Motor neuron (in vitro differentiated cells): ENCODE measurements around the gene ZNF423. TPM values are rescaled to one million over a fixed set of nuclear protein-coding genes. Genes with fewer than 3 reads are reported as not detected.
A peak's percentile ranks its signal among the peaks of the same experiment; 100 is the strongest.

Source experiments
- ATAC-seq, 8 experiments: fragments of 200-7000 bp; cut with Tn5 transposase; replicated peaks in 6 of 8; 2 replicates each; pipeline ENCODE4 v1.8.0; 2021; ENCODE audit warnings: mild to moderate bottlenecking in 8 of 8, moderate library complexity in 8 of 8
- H3K27ac ChIP-seq, 2 donors: fragments of 250-450 bp; sonication (Bioruptor Pico); 2 replicates each; pipeline ENCODE4 v1.9.0; 2021; ENCODE audit warnings: antibody characterized with exemption in 2 of 2, mild to moderate bottlenecking in 2 of 2, moderate library complexity in 1 of 2
- H3K4me1 ChIP-seq, 2 donors: fragments of 250-450 bp; sonication (Bioruptor Pico); replicated peaks in 1 of 2; 2 replicates each; pipeline ENCODE4 v1.6.1; 2021; ENCODE audit warnings: antibody characterized with exemption in 2 of 2, mild to moderate bottlenecking in 2 of 2, moderate library complexity in 1 of 2
- H3K4me3 ChIP-seq, 5 donors: fragments of 250-450 bp; sonication (Bioruptor Pico); 2 replicates each; pipeline ENCODE4 v1.9.0; 2021; ENCODE audit warnings: antibody characterized with exemption in 5 of 5, mild to moderate bottlenecking in 5 of 5, moderate library complexity in 4 of 5
- WGBS, 10 experiments: fragments of 450-650 bp; shearing (Covaris generic); methylation state at CpG; one replicate each; pipeline ENCODE4 v1.0.0; 2022; 5-methylcytosine and 5-hydroxymethylcytosine counted together
- in situ Hi-C, 9 experiments: fragments of 400-800 bp; cut with MboI; loops; one replicate each; pipeline ENCODE4 v1.15.0; 2021; ENCODE audit warnings: low sequenced_read_pairs in 9 of 9, low pct_unique_long_range_greater_than_20kb in 2 of 9; ENCODE audit not compliant: unreplicated experiment in 9 of 9
- total RNA-seq, 8 experiments: library from RNA; unstranded; fragments of 300-600 nt; gene quantifications; 2 replicates each; pipeline versions ENCODE4 v1.2.3 to v1.2.4, GENCODE V29; 2022

ZNF423 gene
- total RNA-seq, 8 experiments from 2014 or later = 1.1 to 31.2 (median 19.0) TPM

GRCh38 chr16:49631187-49632041 lies 224.5 kb downstream of the ZNF423 start:
- no peak overlapping the region for H3K27ac ChIP-seq

GRCh38 chr16:49630783-49631182 lies 225.1 kb downstream of the ZNF423 start:
- in situ Hi-C loops = no loop called here
- 100% methylated on average over 1 to 3 of the region's 4 CpGs; no CpG with 5 or more reads in 6 of the 10 experiments for WGBS, 10 experiments
- H3K27ac ChIP-seq = no peak overlapping the region
- peaks cover 5 to 18% of the 10 kb centered on the region in 2 donors for H3K4me1 ChIP-seq
- no peak for ATAC-seq
- H3K4me3 ChIP-seq = no peak overlapping the region

More at GRCh38 chr16:49631187-49632041, 224.5 kb downstream of the ZNF423 start:
- WGBS, 10 experiments = 0 to 100% (median 53%) methylated on average over 1 to 3 of the region's 5 CpGs; no CpG with 5 or more reads in 4 of the 10 experiments
- no peak overlapping the region for H3K4me3 ChIP-seq
- in situ Hi-C loops = no loop called here
- peak in 7 of 8 experiments; percentile 36 to 98 (median 74) for ATAC-seq
- H3K4me1 ChIP-seq = peaks cover 5 to 18% of the 10 kb centered on the region in 2 donors

DNA sequence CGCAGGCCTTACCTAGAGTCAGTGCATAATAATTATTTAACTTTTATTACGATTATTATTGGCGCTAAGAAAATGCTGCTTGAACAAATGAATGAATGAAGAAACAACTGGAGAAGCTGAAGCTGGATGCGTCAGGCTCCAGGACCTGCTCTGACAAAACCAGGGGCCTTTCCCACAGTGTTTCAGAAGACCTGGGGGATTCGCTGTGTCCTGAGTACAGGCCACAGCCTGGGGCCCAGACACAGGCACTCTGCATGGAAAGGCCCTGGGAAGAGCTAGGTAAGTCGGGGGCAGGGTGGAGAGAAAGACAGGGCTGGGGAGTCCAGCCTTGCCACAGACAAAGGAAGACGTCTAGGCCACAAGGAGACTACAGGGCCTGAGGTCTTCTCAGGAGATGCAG lies 226.1 kb downstream of the ZNF423 start:
- H3K4me1 ChIP-seq = peaks cover 5 to 18% of the 10 kb centered on the region in 2 donors
- ATAC-seq = no peak
- H3K4me3 ChIP-seq = no peak overlapping the region
- 80 to 100% (median 95%) methylated on average over 1 to 4 of the region's 7 CpGs; no CpG with 5 or more reads in 3 of the 10 experiments for WGBS, 10 experiments
- H3K27ac ChIP-seq = no peak overlapping the region
- in situ Hi-C loops = no loop called here

DNA sequence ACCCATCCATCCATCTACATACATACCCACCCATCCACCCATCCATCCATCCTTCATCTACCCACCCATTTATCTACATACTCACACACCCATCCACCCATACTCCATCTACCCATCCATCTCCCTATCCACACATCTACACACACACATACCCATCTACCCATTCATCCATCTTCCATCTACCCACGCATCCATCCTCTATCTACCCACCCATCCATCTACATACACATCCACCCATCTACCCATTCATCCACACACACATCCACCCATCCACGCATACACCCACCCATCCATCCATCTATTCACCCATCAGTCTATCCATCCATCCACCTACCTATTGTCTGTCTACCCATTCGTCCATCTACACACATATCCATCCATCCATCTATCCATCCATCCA lies 227.8 kb downstream of the ZNF423 start:
- H3K4me3 ChIP-seq = no peak overlapping the region
- in situ Hi-C loops = no loop called here
- H3K4me1 ChIP-seq = peaks cover 2 to 13% of the 10 kb centered on the region in 2 donors
- no peak for ATAC-seq
- no peak overlapping the region for H3K27ac ChIP-seq
- WGBS, 10 experiments = 0 to 100% (median 79%) methylated on average over 1 to 3 of the region's 3 CpGs

DNA sequence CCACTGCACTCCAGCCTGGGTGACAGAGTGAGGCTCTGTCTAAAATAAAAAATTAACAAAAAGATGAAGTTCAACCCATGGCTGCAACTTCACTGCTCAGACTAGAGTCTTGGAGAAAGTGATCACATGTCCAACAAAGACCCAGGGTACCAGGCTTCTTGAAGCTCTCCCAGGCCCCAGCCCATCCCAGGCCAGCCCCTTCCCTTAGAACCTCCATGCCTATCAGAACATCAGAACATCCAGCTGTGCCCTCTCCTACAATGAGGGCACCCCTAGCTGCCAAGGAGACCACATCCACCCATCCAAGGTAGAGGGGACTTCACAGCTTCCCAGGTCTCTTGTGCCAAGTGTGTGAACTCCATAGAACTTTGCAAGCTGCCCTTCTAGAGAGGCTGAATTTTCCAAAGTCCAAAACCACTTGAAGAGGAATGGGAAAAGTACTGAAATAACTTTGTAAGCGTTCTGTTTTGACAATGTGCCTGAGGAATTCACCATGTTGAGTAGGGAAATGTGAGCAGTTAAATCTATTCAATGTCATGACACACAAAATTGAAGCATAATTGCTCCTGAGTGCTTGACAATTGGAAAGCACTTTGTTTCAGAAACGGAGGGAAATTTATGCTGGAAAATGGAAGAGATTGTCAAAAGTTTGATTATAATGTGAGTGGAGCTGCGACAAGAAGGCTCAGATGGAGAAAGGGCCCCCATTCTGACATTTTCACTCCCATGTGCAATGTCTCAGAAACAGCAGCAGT lies 230.4 kb downstream of the ZNF423 start:
- in situ Hi-C loops = no loop called here
- whole genome bisulfite sequencing, 10 experiments = 0 to 100% (median 44%) methylated on average over 1 to 3 of the region's 3 CpGs; no CpG with 5 or more reads in 1 of the 10 experiments
- H3K4me3 ChIP-seq = no peak overlapping the region
- H3K4me1 ChIP-seq = peaks cover 14 to 16% of the 10 kb centered on the region in 2 donors
- ATAC-seq = no peak
- no peak overlapping the region for H3K27ac ChIP-seq

GRCh38 chr16:49623501-49624266 lies 232.2 kb downstream of the ZNF423 start:
- no peak overlapping the region for H3K27ac ChIP-seq
- in situ Hi-C loops = loop anchor here in 1 of 9 experiments (25.0 kb wide), 1 partner anchor 89 kb away; no protein-coding TSS in a partner anchor

GRCh38 chr16:49622421-49623402 lies 233.2 kb downstream of the ZNF423 start:
- Histone ChIP-seq H3K4me3 (no peak overlapping the region), H3K4me1 (peaks cover 26 to 28% of the 10 kb centered on the region in 2 donors), H3K27ac (no peak overlapping the region)
- 88 to 100% (median 100%) methylated on average over 1 to 3 of the region's 17 CpGs; no CpG with 5 or more reads in 6 of the 10 experiments for WGBS, 10 experiments
- in situ Hi-C loops = loop anchor here in 1 of 9 experiments (25.0 kb wide), 1 partner anchor 90 kb away; no protein-coding TSS in a partner anchor
- ATAC-seq = no peak

More at GRCh38 chr16:49623501-49624266, 232.2 kb downstream of the ZNF423 start:
- no peak for ATAC-seq
- WGBS, 10 experiments = 20 to 100% (median 90%) methylated on average over 1 to 5 of the region's 8 CpGs; no CpG with 5 or more reads in 2 of the 10 experiments
- Histone ChIP-seq H3K4me1 (peaks cover 26 to 28% of the 10 kb centered on the region in 2 donors), H3K4me3 (no peak overlapping the region)

DNA sequence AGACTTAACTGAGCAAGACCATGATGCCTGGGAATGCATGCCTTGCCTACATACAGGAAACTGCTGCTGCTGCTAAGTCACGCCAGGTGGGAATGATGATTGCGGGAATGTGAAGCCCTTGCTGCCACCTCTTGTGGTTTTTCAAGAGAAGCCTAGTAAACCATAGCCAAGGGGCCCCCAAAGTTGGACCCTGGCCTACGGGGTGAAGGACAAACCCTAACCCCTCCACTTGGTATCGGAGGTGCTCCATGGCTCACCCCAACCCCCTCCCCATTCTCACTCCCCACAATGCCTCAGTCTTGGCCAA lies 233.9 kb downstream of the ZNF423 start:
- ATAC-seq = no peak
- no peak overlapping the region for H3K4me3 ChIP-seq
- H3K4me1 ChIP-seq = peaks cover 26 to 28% of the 10 kb centered on the region in 2 donors
- 10 to 100% methylated on average over 2 of the region's 4 CpGs; no CpG with 5 or more reads in 8 of the 10 experiments for WGBS, 10 experiments
- H3K27ac ChIP-seq = no peak overlapping the region
- in situ Hi-C loops = loop anchor here in 1 of 9 experiments (25.0 kb wide), 1 partner anchor 90 kb away; no protein-coding TSS in a partner anchor

- WGBS, 10 experiments = 30 to 100% (median 80%) methylated on average over 1 to 6 of the region's 13 CpGs; no CpG with 5 or more reads in 4 of the 10 experiments
- in situ Hi-C loops = loop anchor here in 1 of 9 experiments (25.0 kb wide), 1 partner anchor 91 kb away; no protein-coding TSS in a partner anchor
- peak overlapping the region; percentile 38 to 66 for H3K27ac ChIP-seq
- ATAC-seq = peak in 5 of 8 experiments; percentile 61 to 68 (median 66)
- no peak overlapping the region for H3K4me3 ChIP-seq
- H3K4me1 ChIP-seq = peaks cover 26 to 28% of the 10 kb centered on the region in 2 donors
These were observed 234.4 kb downstream of the ZNF423 start for GRCh38 chr16:49621241-49622083.

DNA sequence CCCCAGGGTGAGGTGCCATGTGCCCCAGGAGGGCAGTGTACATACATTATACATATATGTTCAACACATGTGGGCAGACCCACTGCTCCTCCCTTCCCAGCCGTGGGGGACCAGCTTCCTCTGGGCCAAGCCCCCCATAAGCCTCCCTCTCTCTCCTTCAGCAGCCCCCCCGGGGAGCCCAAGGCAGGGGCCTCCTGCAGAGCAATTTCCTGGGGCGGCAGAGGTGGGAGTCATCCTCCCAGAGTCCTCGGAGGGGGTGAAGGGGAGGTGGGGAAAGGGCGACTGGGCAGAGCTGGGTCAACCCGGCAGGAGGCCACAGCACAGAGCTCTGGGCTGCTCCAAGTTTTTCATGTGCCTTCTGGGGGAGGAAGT lies 235.1 kb downstream of the ZNF423 start:
- Histone ChIP-seq H3K4me1 (peaks cover 26 to 28% of the 10 kb centered on the region in 2 donors), H3K4me3 (no peak overlapping the region), H3K27ac (peak overlapping the region; percentile 38 to 66)
- in situ Hi-C loops = loop anchor here in 1 of 9 experiments (25.0 kb wide), 1 partner anchor 91 kb away; no protein-coding TSS in a partner anchor
- ATAC-seq = peak in 6 of 8 experiments; percentile 13 to 64 (median 58)
- 60% methylated on average over 1 of the region's 6 CpGs; no CpG with 5 or more reads in 9 of the 10 experiments for WGBS, 10 experiments
